GM13976 (cell line): ENCODE data around the gene TIMP2.
"Not testable (repeated sequence)": the region's sequence is repeated elsewhere in the genome, so short reads cannot be mapped to it uniquely, and the experiment has no call there.

ENCODE experiments used
- DNase-seq: peaks from one replicate; pipeline ENCODE4 v3.0.0; 2012; ENCODE audit warnings: low spot score
- CTCF ChIP-seq: IDR thresholded peaks from 2 replicates; pipeline ENCODE4 v1.5.1; 2012; ENCODE audit warnings: borderline replicate concordance, mild to moderate bottlenecking; ENCODE audit not compliant: insufficient read depth; ENCODE audit errors: extremely low read depth, missing control alignments, control extremely low read depth
- in situ Hi-C: fragments of 300-500 bp; cut with MboI; formaldehyde crosslinking; loops from one replicate; pipeline ENCODE4 v1.12.0; 2022; ENCODE audit warnings: low sequenced_read_pairs, mixed read lengths, inconsistent platforms; ENCODE audit not compliant: unreplicated experiment

TIMP2 gene

GRCh38 chr17:78908426-78908825, 16.8 kb downstream of the TIMP2 start:
- in situ Hi-C loops = no loop called here
- no peak for DNase-seq
- TF ChIP-seq CTCF = no peak

GRCh38 chr17:78905541-78905940, 19.6 kb downstream of the TIMP2 start:
- no peak for TF ChIP-seq CTCF
- DNase-seq = no peak
- in situ Hi-C loops = no loop called here

GRCh38 chr17:78905116-78905515, 20.1 kb downstream of the TIMP2 start:
- no peak for TF ChIP-seq CTCF
- in situ Hi-C loops = no loop called here
- DNase-seq = no peak

- in situ Hi-C loops = no loop called here
These were observed 20.8 kb downstream of the TIMP2 start for GRCh38 chr17:78904371-78904770.

GRCh38 chr17:78903101-78903779, 21.9 kb downstream of the TIMP2 start, which contains the start of gene CEP295NL:
TSS of gene CEP295NL (minus strand) at chr17:78903201. CDS start at chr17:78901828, 1,373 bp downstream.
- DNase-seq = no peak
- in situ Hi-C loops = no loop called here
- no peak for TF ChIP-seq CTCF

More at GRCh38 chr17:78904371-78904770, 20.8 kb downstream of the TIMP2 start:
- no peak for TF ChIP-seq CTCF
- no peak for DNase-seq

- not testable (repeated sequence) for DNase-seq
These were observed 23.0 kb downstream of the TIMP2 start for GRCh38 chr17:78902231-78902630.

GRCh38 chr17:78901806-78902205, 23.4 kb downstream of the TIMP2 start:
- in situ Hi-C loops = no loop called here
- TF ChIP-seq CTCF = no peak
- DNase-seq = no peak

More at GRCh38 chr17:78902231-78902630, 23.0 kb downstream of the TIMP2 start:
- in situ Hi-C loops = not testable (repeated sequence)
